NCI-H128 (cell line): Measurements from ENCODE around the gene S100B.

Source experiments
- DNase-seq: peaks from one replicate; lab custom pipeline; 2025; ENCODE audit not compliant: unreplicated experiment; lab: John Stamatoyannopoulos, UW

Gene S100B

GRCh38 chr21:46628868-46629267 lies 24.0 kb upstream of the S100B start:
- no peak for DNase-seq

- DNase-seq: no peak
These were observed 22.8 kb upstream of the S100B start for GRCh38 chr21:46627726-46628125.

- DNase-seq: no peak
These were observed 22.2 kb upstream of the S100B start for GRCh38 chr21:46626975-46627501.

- no peak for DNase-seq
These were observed 21.7 kb upstream of the S100B start for GRCh38 chr21:46626536-46626935.

GRCh38 chr21:46625759-46626158 lies 20.9 kb upstream of the S100B start:
- DNase-seq: no peak

- DNase-seq: no peak
These were observed 19.2 kb upstream of the S100B start for GRCh38 chr21:46624050-46624449.

- no peak for DNase-seq
These were observed 17.3 kb upstream of the S100B start for GRCh38 chr21:46622226-46622625.

GRCh38 chr21:46621457-46622182 lies 16.7 kb upstream of the S100B start:
- no peak for DNase-seq

- no peak for DNase-seq
These were observed 16.0 kb upstream of the S100B start for GRCh38 chr21:46620846-46621245.

GRCh38 chr21:46619846-46620245 lies 15.0 kb upstream of the S100B start:
- DNase-seq: no peak

- no peak for DNase-seq
These were observed 14.0 kb upstream of the S100B start for GRCh38 chr21:46618738-46619379.

GRCh38 chr21:46617267-46618051 lies 12.6 kb upstream of the S100B start:
- no peak for DNase-seq

GRCh38 chr21:46616656-46617055 lies 11.8 kb upstream of the S100B start:
- no peak for DNase-seq

- DNase-seq: no peak
These were observed 11.2 kb upstream of the S100B start for GRCh38 chr21:46616050-46616449.

GRCh38 chr21:46613391-46613790 lies 8.5 kb upstream of the S100B start:
- no peak for DNase-seq

GRCh38 chr21:46610018-46610701 lies 5.3 kb upstream of the S100B start:
- DNase-seq: no peak

- no peak for DNase-seq
These were observed 3.8 kb upstream of the S100B start for GRCh38 chr21:46608672-46609111.

GRCh38 chr21:46607636-46608035 lies 2.8 kb upstream of the S100B start:
- DNase-seq: no peak

GRCh38 chr21:46606427-46606813 lies 1.5 kb upstream of the S100B start:
- DNase-seq: no peak

GRCh38 chr21:46605767-46606426 lies 1.0 kb upstream of the S100B start:
- no peak for DNase-seq
